HUDEP-2 (cell line): ENCODE results near the gene SLC35F2.
"Not testable (repeated sequence)": the region's sequence is repeated elsewhere in the genome, so short reads cannot be mapped to it uniquely, and the experiment has no call there.

Experiments
- DNase-seq, 76 experiments: peaks; one replicate each; lab custom pipeline; 2025; ENCODE audit not compliant: unreplicated experiment in 76 of 76; lab: John Stamatoyannopoulos, UW

Gene SLC35F2

DNA sequence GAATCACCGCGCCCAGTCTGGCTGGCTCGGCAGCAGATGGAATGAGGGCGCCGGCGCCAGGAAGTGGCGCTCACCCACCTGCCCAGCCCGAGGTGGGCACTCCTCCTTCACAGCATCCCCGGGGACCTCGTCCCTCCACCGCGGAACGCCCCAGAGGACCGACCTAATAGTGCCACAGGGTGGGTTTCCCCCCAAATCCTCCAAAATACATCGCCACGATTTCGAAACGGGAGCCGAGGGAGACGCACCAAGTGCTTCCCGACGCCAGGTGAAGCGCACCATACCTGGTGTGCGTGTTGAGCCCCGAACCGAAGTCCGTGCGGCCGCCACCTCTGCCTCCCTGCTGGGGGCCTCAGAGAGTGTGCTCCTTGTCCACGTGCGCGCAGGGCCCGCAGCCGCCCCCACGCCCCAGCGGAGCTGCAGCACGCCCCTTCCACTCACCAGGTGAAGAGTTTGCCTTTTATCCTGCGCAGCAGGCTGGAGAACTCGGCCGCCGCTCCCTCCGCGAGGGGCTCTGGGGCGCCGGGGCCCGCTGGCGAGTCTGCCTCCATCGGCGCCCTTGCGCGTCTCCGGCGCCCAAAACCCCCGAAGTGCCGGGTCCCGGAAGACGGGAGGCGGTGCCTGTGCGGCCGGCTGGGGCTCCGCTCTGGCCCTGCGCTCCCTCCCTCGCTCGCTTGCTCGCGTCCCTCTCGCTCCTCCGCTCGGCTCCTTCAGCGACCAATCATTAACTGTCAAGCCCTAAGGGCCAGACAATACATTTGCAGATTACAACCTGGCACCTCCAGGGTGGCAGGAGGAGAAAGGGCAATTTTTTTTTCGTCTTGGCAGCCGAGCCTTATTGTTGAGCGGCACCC, at the start of gene SLC35F2:
SLC35F2 (minus strand) TSS at position 571 of the 854 bp plus-strand sequence; CDS start at position 551, 20 bp downstream.
- peak in 56 of 76 experiments; percentile 3 to 64 (median 38) for DNase-seq

DNA sequence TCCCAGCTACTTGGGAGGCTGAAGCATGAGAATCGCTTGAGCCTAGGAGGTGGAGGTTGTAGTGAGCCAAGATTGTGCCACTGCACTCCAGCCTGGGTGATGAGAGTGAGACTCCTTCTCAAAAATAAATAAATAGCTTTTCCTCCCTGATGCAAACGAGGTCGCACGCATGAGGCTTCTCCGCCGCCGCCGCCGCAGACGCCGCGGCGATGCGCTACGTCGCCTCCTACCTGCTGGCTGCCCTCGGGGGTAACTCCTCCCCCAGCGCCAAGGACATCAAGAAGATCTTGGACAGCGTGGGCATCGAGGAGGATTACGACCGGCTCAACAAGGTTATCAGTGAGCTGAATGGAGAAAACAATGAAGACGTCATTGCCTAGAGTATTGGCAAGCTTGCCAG, 49.6 kb upstream of the SLC35F2 start:
- no peak for DNase-seq

- DNase-seq = peak in 3 of 76 experiments; percentile 0 to 2 (median 1)
Measured at GRCh38 chr11:107898270-107898669, 39.7 kb upstream of the SLC35F2 start.

DNA sequence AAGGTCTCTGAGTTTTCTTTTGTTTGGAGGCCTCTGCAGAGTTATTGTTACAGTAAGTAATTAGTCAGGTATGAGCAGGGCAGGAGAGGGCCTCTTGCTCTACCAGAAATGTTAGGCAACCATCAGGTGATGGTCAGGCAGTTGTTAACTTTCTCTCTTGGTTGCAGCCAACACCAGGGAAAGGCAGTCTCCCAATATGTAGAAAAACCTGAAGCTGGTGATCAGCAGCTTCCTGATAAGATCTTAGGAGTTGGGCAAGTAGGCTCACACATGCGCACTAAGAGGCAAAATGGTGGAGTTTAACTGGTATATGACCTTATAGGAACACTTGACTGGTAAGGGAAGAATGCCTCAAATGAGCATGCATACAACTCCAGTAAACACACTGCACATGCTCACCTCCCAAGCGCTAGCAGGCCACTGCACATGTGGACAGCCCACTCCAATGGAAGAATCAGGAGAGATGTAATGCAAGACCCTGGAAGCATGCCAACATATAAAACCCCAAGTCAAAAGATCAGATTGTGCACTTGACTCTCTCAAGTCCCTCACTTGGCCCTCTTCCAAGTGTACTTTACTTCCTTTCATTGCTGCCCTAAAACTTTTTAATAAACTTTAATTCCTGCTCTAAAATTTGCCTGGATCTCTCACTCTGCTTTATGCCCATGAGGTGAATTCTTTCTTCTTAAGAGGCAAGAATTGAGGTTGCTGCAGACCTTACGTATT, 23.7 kb upstream of the SLC35F2 start:
- peak in 1 of 76 experiments; percentile 1 for DNase-seq

DNA sequence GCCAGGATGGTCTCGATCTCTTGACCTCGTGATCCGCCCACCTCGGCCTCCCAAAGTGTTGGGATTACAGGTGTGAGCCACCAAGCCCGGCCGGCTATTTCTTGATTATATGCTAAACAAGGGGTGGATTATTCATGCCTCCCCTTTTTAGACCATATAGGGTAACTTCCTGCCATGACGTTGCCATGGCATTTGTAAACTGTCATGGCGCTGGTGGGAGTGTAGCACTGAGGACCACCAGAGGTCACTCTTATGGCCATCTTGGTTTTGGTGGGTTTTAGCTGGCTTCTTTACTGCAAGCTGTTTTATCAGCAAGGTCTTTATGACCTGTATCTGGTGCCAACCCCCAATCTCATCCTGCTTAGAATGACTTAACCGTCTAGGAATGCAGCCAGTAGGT, 22.9 kb upstream of the SLC35F2 start:
- not testable (repeated sequence) for DNase-seq

DNA sequence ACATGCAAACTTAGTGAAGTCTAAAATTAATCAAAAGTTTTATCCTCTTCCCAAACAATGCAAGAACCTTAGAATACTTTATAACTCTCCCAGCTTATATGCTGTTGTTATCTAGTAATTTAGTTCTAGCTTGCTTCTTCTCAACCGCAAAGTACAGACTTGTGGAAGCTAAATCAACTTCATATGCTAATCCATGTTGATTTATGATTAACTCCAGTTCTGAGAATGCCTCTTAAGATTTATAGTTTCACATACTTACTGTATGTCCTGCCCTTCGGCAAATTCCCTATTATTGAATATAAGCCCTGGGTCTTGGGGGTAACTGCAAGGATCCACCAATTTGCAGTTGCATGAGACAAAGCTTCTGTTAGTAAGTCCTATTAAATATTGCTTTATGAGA, 17.6 kb upstream of the SLC35F2 start:
- DNase-seq = no peak

DNA sequence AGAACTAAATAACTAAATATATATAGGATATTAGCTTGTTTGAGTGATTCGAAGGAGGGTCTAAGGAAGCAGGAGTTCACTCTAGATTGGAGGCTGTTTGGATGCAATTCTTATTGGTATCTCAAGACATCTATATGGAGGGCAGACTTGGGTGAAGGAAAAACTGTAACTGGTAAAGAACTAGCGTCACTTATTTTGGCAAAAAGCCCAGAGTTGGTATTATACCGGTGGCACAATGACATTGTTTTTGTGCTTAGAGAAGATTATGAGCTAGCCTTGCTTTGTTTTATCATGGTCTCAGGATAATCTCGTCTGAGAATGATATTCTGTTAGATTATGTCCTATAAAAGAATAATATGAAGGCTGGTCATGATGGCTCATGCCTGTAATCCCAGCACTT, 6.0 kb upstream of the SLC35F2 start:
- no peak for DNase-seq

- no peak for DNase-seq
Measured at GRCh38 chr11:107860688-107861087, 2.1 kb upstream of the SLC35F2 start.

GRCh38 chr11:107860240-107860620, 1.6 kb upstream of the SLC35F2 start:
- not testable (repeated sequence) for DNase-seq

DNA sequence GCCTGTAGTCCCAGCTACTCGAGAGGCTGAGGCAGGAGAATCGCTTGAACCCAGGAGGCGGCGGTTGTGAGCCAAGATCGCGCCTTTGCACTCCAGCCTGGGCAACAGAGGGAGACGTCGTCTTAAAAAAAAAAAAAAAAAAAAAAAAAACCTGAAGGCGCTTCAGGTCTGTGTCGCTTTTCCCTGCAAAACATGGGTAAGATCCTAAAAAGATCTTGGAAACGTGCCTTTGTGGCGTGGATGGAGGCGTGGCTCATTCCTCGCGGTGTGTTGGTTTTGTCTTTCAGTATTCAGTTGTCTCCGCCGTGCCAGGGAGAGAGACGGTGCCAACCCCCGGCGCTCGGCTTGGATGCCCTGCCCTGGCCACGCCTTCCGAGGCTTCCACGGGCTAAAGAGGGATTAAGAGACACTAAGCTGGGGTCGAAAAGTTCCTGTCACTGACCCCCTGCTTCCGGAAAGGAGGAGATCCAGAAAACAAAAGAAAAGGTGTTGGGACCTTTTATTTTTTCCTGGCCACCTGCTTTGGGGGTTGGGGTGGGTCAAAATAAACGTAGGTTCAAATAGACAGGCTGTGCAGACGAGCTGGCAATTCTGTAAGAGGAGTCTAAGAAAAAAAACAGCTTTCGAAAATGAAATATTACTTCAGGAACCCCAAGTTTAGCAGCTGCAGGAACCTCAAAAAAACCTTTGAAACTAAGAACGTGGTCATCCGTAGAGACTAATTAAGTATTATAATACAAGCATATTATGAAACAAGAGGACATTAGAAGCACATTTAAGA, 1.1 kb upstream of the SLC35F2 start:
- DNase-seq = peak in 15 of 76 experiments; percentile 1 to 27 (median 5)

- peak in 2 of 76 experiments; percentile 1 to 5 for DNase-seq
Measured at GRCh38 chr11:107857550-107858216, 904 bp downstream of the SLC35F2 start.

DNA sequence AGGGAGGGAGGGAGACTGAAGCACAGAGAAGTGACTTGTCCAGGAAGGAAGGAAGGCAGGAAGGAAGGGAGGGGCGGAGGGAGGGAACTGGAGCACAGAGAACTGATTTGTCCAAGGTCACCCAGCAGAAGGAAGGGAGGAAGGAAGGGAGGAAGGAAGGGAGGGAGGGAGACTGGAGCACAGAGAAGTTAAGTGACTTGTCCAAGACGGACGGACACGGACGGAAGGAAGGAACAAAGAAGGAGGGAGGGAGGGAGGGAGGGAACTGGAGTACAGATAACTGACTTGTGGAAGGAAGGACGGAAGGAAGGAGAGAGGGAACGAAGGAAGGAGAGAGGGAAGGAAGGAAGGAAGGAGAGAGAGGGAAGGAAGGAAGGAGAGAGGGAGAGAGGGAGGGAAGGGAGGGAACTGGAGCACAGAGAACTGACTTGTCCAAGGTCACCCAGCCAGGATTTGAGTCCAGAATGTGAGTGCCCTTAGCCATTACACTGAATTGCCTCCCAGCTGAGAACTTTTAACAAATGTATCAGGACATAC, 1.5 kb downstream of the SLC35F2 start:
- no peak for DNase-seq

GRCh38 chr11:107856180-107856980, 2.2 kb downstream of the SLC35F2 start:
- DNase-seq = no peak

DNA sequence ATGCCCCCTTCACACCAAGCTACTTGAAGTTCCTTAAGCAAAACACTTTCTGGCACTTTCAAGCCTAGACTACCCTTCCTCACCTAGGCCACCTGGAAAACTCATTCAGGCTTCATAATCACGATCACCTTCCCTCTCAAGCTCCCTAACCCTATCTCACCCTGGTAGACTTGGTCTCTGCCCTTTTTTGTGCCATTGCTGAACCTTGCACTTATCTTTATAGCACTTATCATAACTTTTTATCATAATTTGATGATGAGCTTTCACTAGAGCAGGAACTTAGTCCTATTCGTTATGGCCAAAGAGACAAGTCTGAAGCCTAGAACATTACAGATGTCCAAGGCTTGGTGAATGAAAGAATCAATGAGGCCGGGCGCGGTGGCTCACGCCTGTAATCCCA, 5.5 kb downstream of the SLC35F2 start:
- DNase-seq = no peak

DNA sequence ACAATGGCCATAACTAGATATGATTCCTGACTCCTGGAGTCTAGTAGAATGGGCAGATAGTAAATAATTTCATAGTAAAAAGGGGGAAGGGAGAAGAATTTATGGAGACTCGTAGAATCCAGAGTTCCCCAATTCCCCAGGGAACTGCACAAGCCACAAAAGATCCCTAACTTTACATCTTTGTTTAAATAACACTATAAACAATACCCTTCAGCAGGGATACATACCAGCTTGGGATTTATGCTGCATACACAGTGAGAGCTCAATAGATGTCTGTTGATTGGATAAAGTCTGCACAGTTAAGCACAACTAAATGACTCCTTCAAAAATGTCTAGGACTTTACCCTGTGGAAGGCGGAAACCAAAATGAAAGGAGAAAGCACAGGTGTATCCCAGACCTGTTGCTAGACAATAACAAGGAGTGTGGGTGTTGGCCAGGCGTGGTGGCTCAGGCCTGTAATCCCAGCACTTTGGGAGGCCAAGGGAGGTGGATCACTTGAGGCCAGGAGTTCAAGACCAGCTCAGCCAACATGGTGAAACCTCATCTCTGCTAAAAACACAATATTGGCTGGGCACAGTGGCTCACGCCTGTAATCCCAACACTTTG, 6.8 kb downstream of the SLC35F2 start:
- no peak for DNase-seq

DNA sequence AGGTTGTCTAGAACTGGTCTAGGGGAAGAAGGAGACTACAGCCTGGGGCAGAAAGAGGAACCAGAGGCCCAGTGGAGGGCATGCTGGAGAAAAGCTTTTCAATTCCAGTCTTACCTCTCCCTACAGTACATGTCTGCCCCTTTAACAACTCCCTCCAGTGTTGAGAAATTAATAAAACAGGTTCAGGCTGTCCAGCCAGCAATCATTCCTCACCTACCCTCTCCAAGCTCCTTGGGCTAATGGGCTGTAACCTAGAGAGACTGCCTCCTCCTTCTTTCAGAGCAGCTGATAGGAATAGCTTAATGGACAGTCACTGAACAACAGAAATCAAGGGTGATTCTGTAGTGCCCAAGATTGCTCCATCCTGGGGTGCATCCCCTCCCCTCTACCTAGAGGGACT, 8.8 kb downstream of the SLC35F2 start:
- no peak for DNase-seq

DNA sequence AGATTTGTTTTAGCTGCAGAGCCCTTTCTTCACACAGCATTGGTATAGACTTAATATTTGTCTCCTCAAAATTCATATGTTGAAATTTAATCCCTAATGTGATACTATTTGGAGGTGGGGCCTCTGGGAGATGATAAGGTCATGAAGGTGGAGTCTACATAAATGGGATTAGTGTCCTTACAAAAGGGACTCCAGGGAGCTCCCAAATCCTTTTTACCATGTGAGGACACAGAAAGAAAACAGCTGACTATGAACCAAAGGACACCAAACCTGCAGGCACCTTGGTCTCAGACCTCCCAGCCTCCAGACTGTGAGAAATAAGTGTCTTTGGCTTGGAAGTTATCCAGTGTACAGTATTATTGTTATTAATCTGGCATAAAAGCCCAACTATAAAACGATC, 10.2 kb downstream of the SLC35F2 start:
- no peak for DNase-seq

DNA sequence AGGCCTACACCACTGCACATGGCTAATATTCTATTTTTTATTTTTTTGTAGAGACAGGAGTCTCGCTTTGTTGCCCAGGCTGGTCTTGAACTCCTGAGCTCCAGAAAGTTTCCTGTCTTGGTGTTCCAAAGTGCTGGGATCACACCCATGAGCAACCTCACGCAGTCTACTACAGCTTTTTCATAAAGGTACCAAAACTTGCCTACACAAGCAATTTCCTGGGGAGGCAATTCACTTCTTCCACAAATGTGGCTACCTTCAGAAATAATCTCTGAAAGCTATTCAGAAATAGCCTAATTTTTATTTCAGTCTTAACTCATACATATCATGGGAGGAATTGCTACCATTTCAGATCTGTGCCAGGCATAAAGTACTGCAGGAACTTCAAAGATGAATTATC, 11.4 kb downstream of the SLC35F2 start:
- DNase-seq = no peak

DNA sequence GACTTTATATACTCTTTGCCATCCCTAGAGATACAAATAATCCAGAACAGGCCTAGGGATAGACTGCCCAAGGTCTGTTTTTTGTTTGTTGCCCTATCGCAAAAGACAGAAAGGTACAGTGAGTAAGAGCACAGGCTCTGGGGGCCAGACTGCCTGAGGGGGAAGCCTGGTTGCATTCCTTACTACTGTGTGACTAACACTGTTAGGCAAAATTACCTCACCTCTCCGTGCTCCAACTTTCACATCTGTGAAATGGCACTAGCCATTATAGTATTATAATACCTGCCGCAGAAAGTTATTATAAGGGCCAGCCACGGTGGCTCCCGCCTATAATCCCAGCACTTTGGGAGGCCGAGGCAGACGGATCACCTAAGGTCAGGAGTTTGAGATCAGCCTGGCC, 14.5 kb downstream of the SLC35F2 start:
- DNase-seq = no peak
